Astrocyte of the hippocampus (primary cell): Measurements from ENCODE around the gene CAMTA1.

Experiments
- DNase-seq: peaks from one replicate; pipeline ENCODE4 v3.0.0; 2011; ENCODE audit warnings: low read depth, low spot score

The CAMTA1 gene

GRCh38 chr1:7526867-7527732 is 741.8 kb downstream of the CAMTA1 start:
- no peak for DNase-seq

GRCh38 chr1:7527733-7528045 is 742.4 kb downstream of the CAMTA1 start:
- DNase-seq = no peak

GRCh38 chr1:7528386-7529198 is 743.3 kb downstream of the CAMTA1 start:
- DNase-seq = peak; percentile 39

- DNase-seq = no peak
Observed at GRCh38 chr1:7529917-7530316, 744.7 kb downstream of the CAMTA1 start.

GRCh38 chr1:7531562-7532340 is 746.5 kb downstream of the CAMTA1 start:
- no peak for DNase-seq

GRCh38 chr1:7533006-7533405 is 747.8 kb downstream of the CAMTA1 start:
- DNase-seq = no peak

- no peak for DNase-seq
Observed at GRCh38 chr1:7534061-7534825, 749.0 kb downstream of the CAMTA1 start.

- DNase-seq = no peak
Observed at GRCh38 chr1:7535016-7535415, 749.8 kb downstream of the CAMTA1 start.

- DNase-seq = no peak
Observed at GRCh38 chr1:7535934-7536878, 751.0 kb downstream of the CAMTA1 start.

GRCh38 chr1:7536891-7537591 is 751.8 kb downstream of the CAMTA1 start:
- no peak for DNase-seq

- peak; percentile 46 for DNase-seq
Observed at GRCh38 chr1:7538033-7538432, 752.8 kb downstream of the CAMTA1 start.

GRCh38 chr1:7538849-7539768 is 753.9 kb downstream of the CAMTA1 start:
- DNase-seq = no peak

GRCh38 chr1:7539769-7540175 is 754.5 kb downstream of the CAMTA1 start:
- DNase-seq = peak; percentile 46

- no peak for DNase-seq
Observed at GRCh38 chr1:7540816-7541215, 755.6 kb downstream of the CAMTA1 start.

- peak; percentile 64 for DNase-seq
Observed at GRCh38 chr1:7541629-7542028, 756.4 kb downstream of the CAMTA1 start.

- DNase-seq = no peak
Observed at GRCh38 chr1:7543718-7544090, 758.5 kb downstream of the CAMTA1 start.

GRCh38 chr1:7549277-7550161 is 764.3 kb downstream of the CAMTA1 start:
- peak; percentile 89 for DNase-seq
